OCI-LY7 (cell line): ENCODE results near the gene SURF1.

Experiments used
- EZH2phosphoT487 ChIP-seq: fragments of 200-600 bp; sonication (generic); IDR thresholded peaks from 2 replicates; pipeline ENCODE4 v1.6.1; 2018; ENCODE audit warnings: low read depth, borderline replicate concordance, mild to moderate bottlenecking, mixed run types, antibody characterized with exemption, low read length, moderate library complexity, mixed read lengths
- TF ChIP-seq, protein P1 (sequence below): fragments of 200-600 bp; sonication (generic); conservative IDR thresholded peaks from 2 replicates; pipeline ENCODE4 v1.5.1; 2014; ENCODE audit warnings: mild to moderate bottlenecking, antibody characterized with exemption, low read length, moderate library complexity, mixed read lengths

GRCh38 chr9:133305731-133306130, 50.6 kb downstream of the SURF1 start:
- TF ChIP-seq, protein P1, sequence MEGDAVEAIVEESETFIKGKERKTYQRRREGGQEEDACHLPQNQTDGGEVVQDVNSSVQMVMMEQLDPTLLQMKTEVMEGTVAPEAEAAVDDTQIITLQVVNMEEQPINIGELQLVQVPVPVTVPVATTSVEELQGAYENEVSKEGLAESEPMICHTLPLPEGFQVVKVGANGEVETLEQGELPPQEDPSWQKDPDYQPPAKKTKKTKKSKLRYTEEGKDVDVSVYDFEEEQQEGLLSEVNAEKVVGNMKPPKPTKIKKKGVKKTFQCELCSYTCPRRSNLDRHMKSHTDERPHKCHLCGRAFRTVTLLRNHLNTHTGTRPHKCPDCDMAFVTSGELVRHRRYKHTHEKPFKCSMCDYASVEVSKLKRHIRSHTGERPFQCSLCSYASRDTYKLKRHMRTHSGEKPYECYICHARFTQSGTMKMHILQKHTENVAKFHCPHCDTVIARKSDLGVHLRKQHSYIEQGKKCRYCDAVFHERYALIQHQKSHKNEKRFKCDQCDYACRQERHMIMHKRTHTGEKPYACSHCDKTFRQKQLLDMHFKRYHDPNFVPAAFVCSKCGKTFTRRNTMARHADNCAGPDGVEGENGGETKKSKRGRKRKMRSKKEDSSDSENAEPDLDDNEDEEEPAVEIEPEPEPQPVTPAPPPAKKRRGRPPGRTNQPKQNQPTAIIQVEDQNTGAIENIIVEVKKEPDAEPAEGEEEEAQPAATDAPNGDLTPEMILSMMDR: no peak
- no peak for TF ChIP-seq EZH2phosphoT487
